Panc1 (cell line): Measurements from ENCODE around the gene CHTOP.

Experiments
- POLR2AphosphoS5 ChIP-seq: IDR thresholded peaks from 2 replicates; pipeline ENCODE4 v1.6.1; 2012; ENCODE audit warnings: mild to moderate bottlenecking, low read depth, low read length, moderate library complexity
- REST ChIP-seq, 2 experiments: IDR thresholded peaks; 2 replicates each; pipeline ENCODE4 v1.6.1; 2011 to 2012; ENCODE audit warnings: low read depth in 2 of 2, control low read depth in 1 of 2, low read length in 1 of 2, mild to moderate bottlenecking in 1 of 2, moderate library complexity in 1 of 2; ENCODE audit not compliant: insufficient read depth in 1 of 2
- SIN3A ChIP-seq: IDR thresholded peaks from 2 replicates; pipeline ENCODE4 v1.6.1; 2012; ENCODE audit warnings: low read depth, mild to moderate bottlenecking, low read length, moderate library complexity, borderline replicate concordance; ENCODE audit not compliant: insufficient read depth
- TCF7L2 ChIP-seq: IDR thresholded peaks from 2 replicates; pipeline ENCODE4 v1.6.1; 2011; ENCODE audit warnings: mild to moderate bottlenecking, low read depth, low read length, inconsistent platforms
- TF ChIP-seq, protein P1 (sequence below): fragments of 450-650 bp; IDR thresholded peaks from 2 replicates; pipeline ENCODE4 v1.5.1; 2017; ENCODE audit warnings: mild to moderate bottlenecking

DNA sequence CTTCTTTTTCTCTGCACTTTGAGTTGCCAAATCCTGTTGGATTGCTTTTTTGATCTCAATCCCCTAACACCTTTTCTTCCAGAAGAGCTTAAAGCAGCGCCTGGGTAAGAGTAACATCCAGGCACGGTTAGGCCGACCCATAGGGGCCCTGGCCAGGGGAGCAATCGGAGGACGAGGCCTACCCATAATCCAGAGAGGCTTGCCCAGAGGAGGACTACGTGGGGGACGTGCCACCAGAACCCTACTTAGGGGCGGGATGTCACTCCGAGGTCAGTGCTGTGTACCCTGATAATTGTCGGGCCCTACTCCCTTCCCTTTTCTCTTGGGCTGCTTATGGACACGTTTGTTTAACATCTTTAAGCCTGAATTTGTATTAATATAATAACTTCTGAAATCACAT, 8.3 kb downstream of the CHTOP start:
- TF ChIP-seq, protein P1, sequence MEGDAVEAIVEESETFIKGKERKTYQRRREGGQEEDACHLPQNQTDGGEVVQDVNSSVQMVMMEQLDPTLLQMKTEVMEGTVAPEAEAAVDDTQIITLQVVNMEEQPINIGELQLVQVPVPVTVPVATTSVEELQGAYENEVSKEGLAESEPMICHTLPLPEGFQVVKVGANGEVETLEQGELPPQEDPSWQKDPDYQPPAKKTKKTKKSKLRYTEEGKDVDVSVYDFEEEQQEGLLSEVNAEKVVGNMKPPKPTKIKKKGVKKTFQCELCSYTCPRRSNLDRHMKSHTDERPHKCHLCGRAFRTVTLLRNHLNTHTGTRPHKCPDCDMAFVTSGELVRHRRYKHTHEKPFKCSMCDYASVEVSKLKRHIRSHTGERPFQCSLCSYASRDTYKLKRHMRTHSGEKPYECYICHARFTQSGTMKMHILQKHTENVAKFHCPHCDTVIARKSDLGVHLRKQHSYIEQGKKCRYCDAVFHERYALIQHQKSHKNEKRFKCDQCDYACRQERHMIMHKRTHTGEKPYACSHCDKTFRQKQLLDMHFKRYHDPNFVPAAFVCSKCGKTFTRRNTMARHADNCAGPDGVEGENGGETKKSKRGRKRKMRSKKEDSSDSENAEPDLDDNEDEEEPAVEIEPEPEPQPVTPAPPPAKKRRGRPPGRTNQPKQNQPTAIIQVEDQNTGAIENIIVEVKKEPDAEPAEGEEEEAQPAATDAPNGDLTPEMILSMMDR = no peak
- TF ChIP-seq POLR2AphosphoS5 = no peak
- no peak for TF ChIP-seq REST (IDR thresholded peaks at IDR 0.05; ENCODE audit: insufficient read depth in 1 of 2, low read depth in 2 of 2, low read length in 1 of 2)
- TF ChIP-seq SIN3A = no peak
- TF ChIP-seq TCF7L2 = no peak
